Measurements from ENCODE around the gene SETD4. TPM values are rescaled to one million over a fixed set of nuclear protein-coding genes. Genes with fewer than 3 reads are reported as not detected.

Gene SETD4
- total RNA-seq, 1 experiment from 2014 or later: 24.3 TPM

DNA sequence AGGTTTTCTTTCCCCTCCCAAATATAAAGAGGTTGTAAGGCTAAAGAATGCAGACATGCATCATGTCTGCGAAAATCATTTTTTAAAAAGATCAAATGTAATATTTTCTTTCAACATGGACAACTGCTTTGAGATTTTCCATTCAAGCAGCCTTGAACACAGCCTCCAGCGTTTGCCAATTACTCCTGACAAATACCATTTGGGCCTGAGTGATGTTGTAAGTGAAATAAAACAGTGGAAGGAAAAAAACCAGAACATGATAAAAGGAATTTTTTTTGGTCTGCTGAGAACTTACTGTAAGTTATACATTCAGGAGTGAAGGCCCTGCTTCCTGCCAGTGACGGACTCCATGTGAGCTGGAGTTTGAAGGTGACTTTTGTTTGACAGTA, 37.2 kb downstream of the SETD4 start:
- no peak for DNase-seq
- TF ChIP-seq CTCF (IDR thresholded peaks at IDR 0.05; ENCODE audit: insufficient read depth in 1 of 2, low read depth in 1 of 2, low read length in 1 of 2, severe bottlenecking in 1 of 2, unreplicated experiment in 1 of 2): no peak
- Histone ChIP-seq H3K4me1 (no peaks in the 10 kb centered on the region), H3K4me3 (ENCODE audit: low read depth, low read length) (no peak overlapping the region), H3K9me3 (no peaks in the 10 kb centered on the region), H3K27me3 (replicated peaks; ENCODE audit: control insufficient read depth, insufficient read depth, low read length) (no peaks in the 10 kb centered on the region), H3K36me3 (ENCODE audit: control insufficient read depth, insufficient read depth, low read length) (no peaks in the 10 kb centered on the region)
- H3K27ac Mint-ChIP-seq (ENCODE audit: unreplicated experiment): no peak overlapping the region
- no TSS peak for BruUV-seq (replicated peaks)
- peaks cover 1% of the 10 kb centered on the region for H3K4me1 Mint-ChIP-seq (ENCODE audit: low read depth, unreplicated experiment)
- ChIA-PET CTCF (no interaction called here), POLR2A (no interaction called here)
- no peaks in the 10 kb centered on the region for H3K36me3 Mint-ChIP-seq (ENCODE audit: insufficient read depth, unreplicated experiment)
- no peaks in the 10 kb centered on the region for H3K27me3 Mint-ChIP-seq (ENCODE audit: insufficient read depth, unreplicated experiment)
- intact Hi-C loops (cut with micrococcal nuclease; ENCODE audit: unreplicated experiment): loop anchor here (10.0 kb wide), 1 partner anchor 138 kb away; no protein-coding TSS in a partner anchor
- H3K4me3 Mint-ChIP-seq (ENCODE audit: unreplicated experiment): no peak overlapping the region
- H3K9me3 Mint-ChIP-seq (ENCODE audit: unreplicated experiment): no peaks in the 10 kb centered on the region

DNA sequence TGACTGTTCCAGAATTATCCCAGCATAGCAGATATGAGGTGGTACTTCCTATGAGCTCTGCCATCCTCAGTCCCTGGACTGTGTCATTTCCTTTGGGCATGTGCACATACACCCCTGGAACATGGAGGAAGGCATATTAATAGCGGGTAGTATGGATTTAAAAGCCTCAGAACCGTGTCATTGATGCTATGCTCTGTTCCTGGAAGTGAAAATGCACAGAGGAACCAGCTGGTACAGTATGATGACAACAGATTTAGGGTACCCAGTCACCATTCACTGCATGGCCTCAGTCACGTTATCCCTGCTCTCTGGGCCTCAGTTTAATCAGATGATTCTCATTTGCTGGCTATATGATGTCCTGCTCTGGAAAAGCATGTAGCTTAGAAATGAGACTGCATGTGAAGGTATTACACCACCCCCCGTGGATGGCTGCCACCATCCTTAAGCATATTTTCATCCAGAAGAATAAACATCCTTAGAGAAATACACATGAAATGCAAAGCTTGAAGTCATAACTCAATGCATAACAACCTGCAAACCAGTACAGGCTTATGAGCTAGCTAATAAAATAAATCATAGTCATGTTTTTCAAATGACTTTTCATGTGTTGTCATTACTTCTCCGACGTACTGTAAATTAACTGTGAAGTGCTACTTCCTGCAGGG, 37.8 kb downstream of the SETD4 start:
- Mint-ChIP-seq H3K4me3 (ENCODE audit: unreplicated experiment) (no peak overlapping the region), H3K27me3 (ENCODE audit: insufficient read depth, unreplicated experiment) (no peaks in the 10 kb centered on the region), H3K4me1 (ENCODE audit: low read depth, unreplicated experiment) (no peaks in the 10 kb centered on the region), H3K36me3 (ENCODE audit: insufficient read depth, unreplicated experiment) (no peaks in the 10 kb centered on the region), H3K27ac (ENCODE audit: unreplicated experiment) (no peak overlapping the region), H3K9me3 (ENCODE audit: unreplicated experiment) (no peaks in the 10 kb centered on the region)
- ChIA-PET CTCF (no interaction called here), POLR2A (interaction anchor here (0.7 kb wide), 1 partner anchor 665 kb away, joined by 5 read pairs; no protein-coding TSS in a partner anchor)
- no peaks in the 10 kb centered on the region for H3K9me3 ChIP-seq
- H3K27me3 ChIP-seq (replicated peaks; ENCODE audit: control insufficient read depth, insufficient read depth, low read length): no peaks in the 10 kb centered on the region
- BruUV-seq (replicated peaks): no TSS peak
- no peak for TF ChIP-seq CTCF (IDR thresholded peaks at IDR 0.05; ENCODE audit: insufficient read depth in 1 of 2, low read depth in 1 of 2, low read length in 1 of 2, severe bottlenecking in 1 of 2, unreplicated experiment in 1 of 2)
- intact Hi-C loops (cut with micrococcal nuclease; ENCODE audit: unreplicated experiment): loop anchor here (10.0 kb wide), 1 partner anchor 138 kb away; no protein-coding TSS in a partner anchor
- no peaks in the 10 kb centered on the region for H3K4me1 ChIP-seq
- no peaks in the 10 kb centered on the region for H3K36me3 ChIP-seq (ENCODE audit: control insufficient read depth, insufficient read depth, low read length)
- no peak for DNase-seq
- no peak overlapping the region for H3K4me3 ChIP-seq (ENCODE audit: low read depth, low read length)

GRCh38 chr21:36021251-36021837, 39.0 kb downstream of the SETD4 start:
- ChIA-PET CTCF (no interaction called here), POLR2A (no interaction called here)
- H3K4me1 ChIP-seq: no peaks in the 10 kb centered on the region
- no peak overlapping the region for H3K4me3 ChIP-seq (ENCODE audit: low read depth, low read length)
- no peaks in the 10 kb centered on the region for H3K4me1 Mint-ChIP-seq (ENCODE audit: low read depth, unreplicated experiment)
- H3K36me3 ChIP-seq (ENCODE audit: control insufficient read depth, insufficient read depth, low read length): no peaks in the 10 kb centered on the region
- DNase-seq: no peak
- no peaks in the 10 kb centered on the region for H3K27me3 Mint-ChIP-seq (ENCODE audit: insufficient read depth, unreplicated experiment)
- H3K27me3 ChIP-seq (replicated peaks; ENCODE audit: control insufficient read depth, insufficient read depth, low read length): no peaks in the 10 kb centered on the region
- no peak overlapping the region for H3K27ac Mint-ChIP-seq (ENCODE audit: unreplicated experiment)
- no peak for TF ChIP-seq CTCF (IDR thresholded peaks at IDR 0.05; ENCODE audit: insufficient read depth in 1 of 2, low read depth in 1 of 2, low read length in 1 of 2, severe bottlenecking in 1 of 2, unreplicated experiment in 1 of 2)
- no TSS peak for BruUV-seq (replicated peaks)
- no peaks in the 10 kb centered on the region for H3K9me3 Mint-ChIP-seq (ENCODE audit: unreplicated experiment)
- intact Hi-C loops (cut with micrococcal nuclease; ENCODE audit: unreplicated experiment): loop anchor here (10.0 kb wide), 1 partner anchor 137 kb away; no protein-coding TSS in a partner anchor
- H3K9me3 ChIP-seq: no peaks in the 10 kb centered on the region
- H3K4me3 Mint-ChIP-seq (ENCODE audit: unreplicated experiment): no peak overlapping the region
- no peaks in the 10 kb centered on the region for H3K36me3 Mint-ChIP-seq (ENCODE audit: insufficient read depth, unreplicated experiment)

All from Caco-2 (cell line).